ENCODE results near the gene RDM1.

DNA sequence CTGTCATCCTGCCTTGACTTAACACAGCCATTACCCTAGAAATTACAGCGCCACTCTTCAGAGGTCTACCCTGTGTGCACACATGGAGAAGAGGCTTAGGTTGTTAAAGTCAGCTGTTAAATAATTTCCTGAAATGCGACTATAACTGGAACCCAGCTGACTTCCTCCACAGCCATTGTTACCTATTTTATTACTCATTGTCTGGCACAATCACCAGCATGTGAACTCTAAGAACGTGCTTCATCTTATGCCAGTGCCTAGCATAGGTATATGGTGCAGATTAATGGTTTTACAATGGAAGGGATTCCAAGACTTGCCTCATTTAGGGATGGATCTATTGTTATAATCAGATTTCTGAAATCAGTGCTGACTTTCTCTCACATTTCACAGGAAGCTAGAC is 11.9 kb downstream of the RDM1 start:
- TF ChIP-seq, protein P1, sequence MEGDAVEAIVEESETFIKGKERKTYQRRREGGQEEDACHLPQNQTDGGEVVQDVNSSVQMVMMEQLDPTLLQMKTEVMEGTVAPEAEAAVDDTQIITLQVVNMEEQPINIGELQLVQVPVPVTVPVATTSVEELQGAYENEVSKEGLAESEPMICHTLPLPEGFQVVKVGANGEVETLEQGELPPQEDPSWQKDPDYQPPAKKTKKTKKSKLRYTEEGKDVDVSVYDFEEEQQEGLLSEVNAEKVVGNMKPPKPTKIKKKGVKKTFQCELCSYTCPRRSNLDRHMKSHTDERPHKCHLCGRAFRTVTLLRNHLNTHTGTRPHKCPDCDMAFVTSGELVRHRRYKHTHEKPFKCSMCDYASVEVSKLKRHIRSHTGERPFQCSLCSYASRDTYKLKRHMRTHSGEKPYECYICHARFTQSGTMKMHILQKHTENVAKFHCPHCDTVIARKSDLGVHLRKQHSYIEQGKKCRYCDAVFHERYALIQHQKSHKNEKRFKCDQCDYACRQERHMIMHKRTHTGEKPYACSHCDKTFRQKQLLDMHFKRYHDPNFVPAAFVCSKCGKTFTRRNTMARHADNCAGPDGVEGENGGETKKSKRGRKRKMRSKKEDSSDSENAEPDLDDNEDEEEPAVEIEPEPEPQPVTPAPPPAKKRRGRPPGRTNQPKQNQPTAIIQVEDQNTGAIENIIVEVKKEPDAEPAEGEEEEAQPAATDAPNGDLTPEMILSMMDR (IDR thresholded peaks at IDR 0.05), result no peak
- TF ChIP-seq EP300 (IDR thresholded peaks at IDR 0.05), result no peak
